Upper lobe of left lung (tissue), 6 donors: ENCODE results near the gene BOLA2B. TPM values are rescaled to one million over a fixed set of nuclear protein-coding genes. Genes with fewer than 3 reads are reported as not detected.
"Not testable (repeated sequence)": the region's sequence is repeated elsewhere in the genome, so short reads cannot be mapped to it uniquely, and the experiment has no call there.

Experiments
- ATAC-seq, 2 donors: fragments of 200-7000 bp; cut with Tn5 transposase; one replicate each; pipeline ENCODE4 v1.9.1; 2022; ENCODE audit warnings: mild to moderate bottlenecking in 2 of 2, moderate library complexity in 2 of 2; ENCODE audit not compliant: low FRiP score in 2 of 2
- DNase-seq, 2 donors: peaks; one replicate each; pipeline ENCODE4 v3.0.0-alpha.2; 2019 to 2020
- H3K27ac ChIP-seq, 4 donors: fragments of 200-600 bp; sonication (generic); one replicate each; pipeline ENCODE4 v1.5.1; 2016 to 2019
- H3K27me3 ChIP-seq, 4 donors: fragments of 200-600 bp; sonication (generic); one replicate each; pipeline ENCODE4 v1.5.1; 2017 to 2019
- H3K36me3 ChIP-seq, 4 donors: fragments of 200-600 bp; sonication (generic); one replicate each; pipeline ENCODE4 v1.5.1; 2016 to 2019
- H3K4me1 ChIP-seq, 4 donors: fragments of 200-600 bp; sonication (generic); one replicate each; pipeline ENCODE4 v1.5.1; 2018 to 2019
- H3K4me3 ChIP-seq, 4 donors: fragments of 200-600 bp; sonication (generic); one replicate each; pipeline ENCODE4 v1.5.1; 2017 to 2019; ENCODE audit warnings: mild to moderate bottlenecking in 2 of 4, moderate library complexity in 1 of 4
- H3K9me3 ChIP-seq, 4 donors: fragments of 200-600 bp; sonication (generic); one replicate each; pipeline ENCODE4 v1.5.1; 2018 to 2019
- WGBS, 2 donors: methylation state at CpG; one replicate each; pipeline ENCODE4 v1.1.5; 2017 to 2018; 5-methylcytosine and 5-hydroxymethylcytosine counted together
- total RNA-seq, 6 donors: library from RNA; depleted of rRNA in 4 of 6; stranded (reverse); fragments of >200 nt in 4 of 6; gene quantifications; one replicate each; pipeline versions ENCODE4 v1.1.0 to v1.2.1, GENCODE V29; 2016 to 2021
- donor health status: DM: no; HTN: no; CAD: no; lungs with moderate emphysema.
- donor health status: DM: no; HTN: yes; CAD: no; lungs with severe emphysema.

BOLA2B gene
- 100 to 1,000 TPM in 3 of 6 donors, 10 to 100 TPM in 3; 58.0 to 173 (median 100) TPM for total RNA-seq

DNA sequence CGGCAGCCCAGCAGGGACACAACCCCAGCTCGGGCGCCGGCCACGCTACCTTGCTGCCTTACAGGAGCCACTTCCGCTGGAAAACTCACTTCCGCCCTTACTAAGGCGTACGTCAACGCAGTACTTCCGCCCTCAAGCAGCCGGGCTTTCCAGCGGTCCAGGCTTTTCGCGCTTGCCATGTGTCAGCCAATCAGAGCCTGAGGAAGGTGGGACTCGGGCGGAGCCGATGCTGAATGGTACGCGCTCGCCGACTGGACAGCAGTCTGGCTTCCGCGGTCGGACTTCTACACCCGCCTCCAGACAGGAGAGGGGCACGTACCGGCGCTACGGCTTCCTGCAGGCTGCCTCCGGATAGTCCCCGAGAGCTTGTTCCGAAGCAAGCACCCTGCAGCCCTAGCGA is at the start of gene BOLA2B, which contains the start of gene SLX1A:
BOLA2B (minus strand) TSS at position 52 of the 400 bp plus-strand sequence. CDS start 71 bp downstream, outside the sequence.
SLX1A (plus strand) TSS at position 261 of the 400 bp plus-strand sequence. CDS start 210 bp downstream, outside the sequence.
- ATAC-seq: peak; percentile 98
- no CpG with 5 or more reads among the region's 34 CpGs for WGBS, 2 donors
- H3K4me1 ChIP-seq, DNase-seq, H3K36me3 ChIP-seq, H3K27me3 ChIP-seq, H3K9me3 ChIP-seq: not testable (repeated sequence)
- peak within 1 kb of the TSS; percentile 30 to 52 (median 47) for H3K4me3 ChIP-seq
- peak within 1 kb of the TSS in 3 of 4 donors; percentile 46 to 77 (median 49) for H3K27ac ChIP-seq

DNA sequence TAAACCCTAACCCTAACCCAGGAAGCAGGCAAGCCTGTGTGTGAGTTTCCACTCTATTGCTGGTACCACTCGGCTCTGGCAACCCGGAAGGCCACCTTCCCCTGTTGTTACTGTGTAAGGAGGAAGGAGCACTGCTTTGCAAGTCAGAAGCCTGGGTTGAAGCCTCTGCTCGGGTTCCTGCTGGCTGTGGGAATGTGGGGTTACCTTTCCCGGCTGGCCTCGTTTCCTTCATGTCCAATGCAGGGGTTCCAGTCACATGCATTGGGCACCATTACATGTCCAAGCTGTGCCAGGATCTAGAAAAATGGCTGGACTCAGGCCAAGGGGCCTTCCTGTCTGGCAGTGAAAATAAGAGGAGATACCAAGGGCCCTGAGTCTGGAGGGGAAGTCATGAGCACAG is 23.6 kb upstream of the BOLA2B start:
- not testable (repeated sequence) for H3K36me3 ChIP-seq, H3K27ac ChIP-seq, H3K9me3 ChIP-seq, H3K4me1 ChIP-seq, H3K27me3 ChIP-seq, ATAC-seq, H3K4me3 ChIP-seq
- 78% methylated on average over 5 of the region's 5 CpGs; no CpG with 5 or more reads in 1 of the 2 donors for WGBS, 2 donors
- peak in 1 of 2 donors; percentile 12 for DNase-seq

DNA sequence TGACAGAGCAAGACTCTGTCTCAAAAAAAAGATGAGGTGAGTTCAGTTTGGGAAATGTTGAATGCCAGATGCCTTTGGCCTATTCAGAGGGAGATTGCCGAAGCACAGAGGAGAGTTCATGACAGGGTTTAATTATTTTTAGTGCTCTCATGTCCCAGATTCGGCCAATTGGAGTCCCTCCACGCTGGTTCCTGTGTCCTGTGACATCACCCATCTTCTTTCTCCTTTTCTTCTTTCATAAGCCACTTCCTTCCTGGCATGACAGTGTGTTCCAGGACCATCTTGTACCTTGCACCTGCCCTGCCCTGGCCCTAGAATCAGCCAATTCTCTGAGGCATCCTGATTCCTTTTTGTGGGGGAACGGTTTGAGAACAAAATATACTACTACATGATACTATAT is 17.9 kb upstream of the BOLA2B start:
- not testable (repeated sequence) for H3K36me3 ChIP-seq, H3K4me1 ChIP-seq, H3K27me3 ChIP-seq, H3K9me3 ChIP-seq, H3K27ac ChIP-seq, DNase-seq, H3K4me3 ChIP-seq
- peak in 1 of 2 donors; percentile 15 for ATAC-seq
- no CpG with 5 or more reads among the region's 4 CpGs for WGBS, 2 donors

DNA sequence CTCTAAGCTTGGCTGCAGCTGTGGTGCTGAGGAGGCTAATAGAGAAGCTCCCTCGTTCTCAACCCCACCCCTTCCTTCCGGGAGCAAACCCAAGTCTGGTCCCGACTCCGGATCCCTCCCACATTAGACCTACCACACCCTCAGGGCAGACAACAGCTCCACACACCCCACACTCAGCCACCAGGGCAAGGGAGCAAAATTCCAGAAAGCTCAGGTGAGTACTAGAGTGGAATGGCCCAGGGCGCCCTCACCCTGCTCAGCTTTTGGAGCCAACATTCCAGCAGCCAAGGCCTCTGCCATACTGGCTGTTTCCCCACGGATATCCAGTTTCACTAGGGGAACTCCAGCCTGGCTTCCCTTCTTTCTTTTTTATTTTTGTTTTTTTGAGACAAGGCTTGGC is 15.6 kb upstream of the BOLA2B start:
- WGBS, 2 donors: 0% methylated on average over 4 of the region's 6 CpGs; no CpG with 5 or more reads in 1 of the 2 donors
- H3K4me3 ChIP-seq, H3K36me3 ChIP-seq, H3K9me3 ChIP-seq, H3K4me1 ChIP-seq, H3K27me3 ChIP-seq: not testable (repeated sequence)
- peak in 1 of 2 donors; percentile 78 for DNase-seq
- peak; percentile 61 to 69 for ATAC-seq
- peak overlapping the region in 1 of 4 donors; percentile 67 for H3K27ac ChIP-seq

DNA sequence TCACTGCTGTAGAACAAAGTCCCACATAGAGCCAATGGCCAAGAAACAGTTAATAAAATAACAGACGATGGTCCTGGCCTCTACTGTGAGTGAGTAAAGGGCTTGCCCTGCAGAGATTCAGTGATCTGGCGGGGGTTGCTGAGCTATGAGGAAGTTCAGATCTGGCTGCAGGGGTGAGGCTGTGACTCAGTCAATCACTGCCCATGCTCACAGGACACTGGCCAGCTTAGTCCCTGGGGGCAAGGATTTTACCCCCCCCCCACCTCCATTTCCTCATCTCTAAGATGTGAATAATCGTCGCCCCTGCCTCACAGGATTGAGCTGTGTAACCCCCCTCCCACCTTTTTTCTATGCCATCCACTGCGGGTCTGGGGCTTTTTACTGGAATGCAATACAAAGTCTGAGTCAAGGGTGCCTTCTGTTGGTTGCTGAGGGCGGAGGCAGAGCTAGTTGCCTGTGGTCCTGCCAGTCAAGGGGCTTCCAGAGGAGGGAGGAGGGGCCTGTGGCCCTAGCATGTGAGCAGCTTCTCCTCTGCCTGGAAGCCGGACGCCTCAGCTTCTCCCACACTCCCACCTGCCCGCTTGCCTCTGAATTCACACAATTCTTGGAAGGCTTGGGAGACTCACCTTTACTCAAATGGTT is 13.7 kb upstream of the BOLA2B start:
- H3K27me3 ChIP-seq: not testable (repeated sequence)
- peak; percentile 37 to 68 for ATAC-seq

DNA sequence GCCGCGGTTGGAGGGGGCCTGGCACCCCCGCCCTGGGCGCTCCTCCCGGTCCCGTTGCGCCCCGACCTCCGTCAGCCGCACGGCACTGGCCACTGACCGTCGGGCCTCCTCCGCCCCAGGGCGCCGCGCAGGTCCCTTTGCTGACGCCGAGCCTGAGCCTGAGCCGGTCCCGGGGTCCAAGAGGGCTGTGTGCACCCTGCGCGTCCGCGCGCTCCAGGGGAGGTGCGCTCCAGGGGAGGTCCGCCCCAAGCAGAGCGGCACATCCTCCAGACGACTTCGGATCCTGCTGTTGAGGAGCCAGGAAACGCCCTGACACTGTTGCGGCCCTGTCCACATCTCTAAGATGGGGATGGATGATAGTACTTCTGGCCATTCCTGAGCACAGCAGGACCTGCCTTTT is 12.8 kb upstream of the BOLA2B start:
- no CpG with 5 or more reads among the region's 33 CpGs for WGBS, 2 donors
- not testable (repeated sequence) for H3K36me3 ChIP-seq, H3K4me1 ChIP-seq, DNase-seq, H3K9me3 ChIP-seq, H3K27me3 ChIP-seq
- H3K4me3 ChIP-seq: peak overlapping the region in 3 of 4 donors; percentile 45 to 56 (median 53)
- ATAC-seq: peak; percentile 4 to 54
- H3K27ac ChIP-seq: peak overlapping the region in 1 of 4 donors; percentile 50

More for the DNA sequence above, 13.7 kb upstream of the BOLA2B start:
- not testable (repeated sequence) for H3K4me3 ChIP-seq, H3K9me3 ChIP-seq, H3K27ac ChIP-seq, H3K4me1 ChIP-seq, H3K36me3 ChIP-seq
- WGBS, 2 donors: no CpG with 5 or more reads among the region's 9 CpGs
- peak in 1 of 2 donors; percentile 20 for DNase-seq

DNA sequence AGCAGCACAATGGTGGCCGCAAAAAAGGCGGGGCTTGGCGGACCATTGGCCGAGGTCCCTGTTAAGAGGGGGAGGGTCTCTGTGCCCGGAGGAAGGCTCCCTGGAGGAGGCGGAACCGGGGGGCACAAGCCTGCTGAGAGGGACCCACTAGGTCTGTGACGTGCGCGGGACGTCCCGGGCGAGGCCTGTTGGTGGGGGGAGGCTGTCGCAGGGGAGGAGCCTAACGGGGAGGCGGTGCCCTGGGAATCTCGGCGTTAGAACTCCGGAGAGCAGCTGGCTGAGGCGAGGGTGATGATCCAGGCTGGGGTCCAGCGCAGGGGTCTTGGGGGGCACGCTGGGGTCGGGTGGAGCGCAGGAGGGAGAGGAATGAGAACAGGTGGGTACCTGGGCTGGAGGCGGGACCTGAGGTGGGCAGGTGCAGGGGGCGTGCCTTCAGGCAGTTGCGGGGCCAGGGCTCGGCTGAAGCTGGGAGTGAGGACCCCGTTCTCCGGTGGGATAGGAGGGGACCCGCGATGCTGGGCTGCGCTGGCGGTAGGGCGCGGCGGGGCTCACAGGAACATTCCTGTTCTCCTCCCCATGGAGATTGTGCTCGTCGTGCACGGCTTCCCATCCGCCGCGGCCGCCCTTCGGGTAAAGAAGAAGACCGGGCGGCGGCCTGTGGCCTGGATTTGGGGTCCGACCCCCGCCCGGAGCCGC is 12.2 kb upstream of the BOLA2B start:
- peak in 1 of 2 donors; percentile 85 for DNase-seq

DNA sequence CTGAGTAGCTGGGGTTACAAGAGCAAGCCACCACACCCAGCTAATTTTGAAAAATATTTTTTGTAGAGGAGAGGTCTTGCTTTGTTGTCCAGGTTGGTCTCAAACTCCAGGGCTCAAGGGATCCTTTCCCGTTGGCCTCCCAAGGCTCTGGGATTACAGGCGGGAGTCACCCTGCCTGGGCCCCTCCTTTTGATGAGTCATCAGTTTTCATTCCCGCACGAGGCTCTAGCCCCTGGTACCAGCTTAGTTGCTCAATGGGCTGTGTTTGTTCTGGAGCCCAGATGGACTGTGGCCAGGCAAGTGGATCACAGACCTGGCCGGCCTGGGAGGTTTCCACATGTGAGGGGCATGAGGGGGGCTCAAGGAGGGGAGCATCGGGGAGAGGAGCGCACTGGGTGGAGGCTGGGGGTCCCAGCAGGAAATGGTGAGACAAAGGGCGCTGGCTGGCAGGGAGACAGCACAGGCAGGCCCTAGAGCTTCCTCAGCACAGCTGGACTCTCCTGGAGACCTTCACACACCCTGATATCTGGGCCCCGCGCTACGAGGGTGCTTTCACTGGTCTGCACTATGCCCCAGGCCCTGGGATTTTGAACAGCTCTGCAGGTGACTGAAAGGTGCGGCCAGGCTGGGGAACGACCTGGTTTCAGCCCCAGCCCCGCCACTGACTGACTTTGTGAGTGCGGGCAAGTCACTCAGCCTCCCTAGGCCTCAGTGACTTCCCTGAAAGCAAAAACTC is 6.3 kb upstream of the BOLA2B start:
- no CpG with 5 or more reads among the region's 15 CpGs for WGBS, 2 donors

More for the DNA sequence above, 12.2 kb upstream of the BOLA2B start:
- H3K9me3 ChIP-seq, H3K36me3 ChIP-seq, H3K27me3 ChIP-seq, H3K4me1 ChIP-seq: not testable (repeated sequence)
- 3% methylated on average over 7 of the region's 52 CpGs; no CpG with 5 or more reads in 1 of the 2 donors for WGBS, 2 donors
- Histone ChIP-seq H3K27ac (peak overlapping the region in 1 of 4 donors; percentile 50), H3K4me3 (peak overlapping the region; percentile 4 to 56 (median 49))
- peak; percentile 69 to 78 for ATAC-seq

DNA sequence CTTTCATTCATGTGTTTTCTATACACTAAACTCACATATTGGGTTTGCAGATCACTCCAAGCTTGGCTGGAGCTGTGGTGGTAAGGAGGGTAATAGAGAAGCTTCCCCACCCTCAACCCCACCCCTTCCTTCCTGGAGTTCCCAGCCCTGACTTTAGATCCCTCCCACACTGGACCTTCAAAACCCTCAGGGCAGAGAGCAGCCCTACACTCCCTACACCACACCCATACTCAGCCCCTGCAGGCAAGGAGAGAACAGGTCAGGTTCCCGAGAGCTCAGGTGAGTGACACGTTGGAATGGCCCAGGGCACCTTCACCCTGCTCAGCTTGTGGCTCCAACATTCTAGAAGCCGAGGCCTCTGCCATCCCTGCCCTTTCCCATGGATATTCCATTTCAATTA is 5.6 kb upstream of the BOLA2B start, which contains the start of gene SULT1A3:
SULT1A3 (plus strand) TSS at position 207 of the 400 bp plus-strand sequence. CDS start 1,474 bp downstream, outside the sequence.
- not testable (repeated sequence) for H3K27ac ChIP-seq, DNase-seq, H3K27me3 ChIP-seq, H3K36me3 ChIP-seq, H3K4me3 ChIP-seq, H3K9me3 ChIP-seq, H3K4me1 ChIP-seq
- peak; percentile 40 to 58 for ATAC-seq
- no CpG with 5 or more reads among the region's 3 CpGs for WGBS, 2 donors

More for the DNA sequence above, 6.3 kb upstream of the BOLA2B start:
- not testable (repeated sequence) for H3K9me3 ChIP-seq, H3K4me1 ChIP-seq, H3K27ac ChIP-seq, H3K4me3 ChIP-seq, DNase-seq, H3K27me3 ChIP-seq, H3K36me3 ChIP-seq
- peak; percentile 63 to 65 for ATAC-seq

DNA sequence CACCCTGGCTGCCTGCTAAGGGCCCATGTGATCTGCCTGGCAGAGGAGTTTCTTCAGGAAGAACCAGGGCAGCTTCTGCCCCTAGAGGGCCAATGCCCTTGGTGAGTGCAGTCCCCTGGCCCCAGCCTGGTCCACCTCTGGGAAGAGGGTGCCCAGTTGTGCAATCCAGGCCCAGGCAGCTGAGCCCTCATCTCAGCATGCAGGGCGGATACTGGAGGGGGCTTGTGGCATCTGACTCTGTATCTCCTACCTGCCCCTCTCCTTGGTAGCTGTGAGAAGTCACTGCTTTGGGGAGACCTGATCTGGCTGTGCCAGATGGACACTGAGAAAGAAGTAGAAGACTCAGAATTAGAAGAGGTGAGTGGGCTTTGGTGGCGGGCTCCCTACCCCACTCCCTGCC is 3.5 kb upstream of the BOLA2B start:
- ATAC-seq: not testable (repeated sequence)
- 100% methylated on average over 1 of the region's 2 CpGs; no CpG with 5 or more reads in 1 of the 2 donors for WGBS, 2 donors

DNA sequence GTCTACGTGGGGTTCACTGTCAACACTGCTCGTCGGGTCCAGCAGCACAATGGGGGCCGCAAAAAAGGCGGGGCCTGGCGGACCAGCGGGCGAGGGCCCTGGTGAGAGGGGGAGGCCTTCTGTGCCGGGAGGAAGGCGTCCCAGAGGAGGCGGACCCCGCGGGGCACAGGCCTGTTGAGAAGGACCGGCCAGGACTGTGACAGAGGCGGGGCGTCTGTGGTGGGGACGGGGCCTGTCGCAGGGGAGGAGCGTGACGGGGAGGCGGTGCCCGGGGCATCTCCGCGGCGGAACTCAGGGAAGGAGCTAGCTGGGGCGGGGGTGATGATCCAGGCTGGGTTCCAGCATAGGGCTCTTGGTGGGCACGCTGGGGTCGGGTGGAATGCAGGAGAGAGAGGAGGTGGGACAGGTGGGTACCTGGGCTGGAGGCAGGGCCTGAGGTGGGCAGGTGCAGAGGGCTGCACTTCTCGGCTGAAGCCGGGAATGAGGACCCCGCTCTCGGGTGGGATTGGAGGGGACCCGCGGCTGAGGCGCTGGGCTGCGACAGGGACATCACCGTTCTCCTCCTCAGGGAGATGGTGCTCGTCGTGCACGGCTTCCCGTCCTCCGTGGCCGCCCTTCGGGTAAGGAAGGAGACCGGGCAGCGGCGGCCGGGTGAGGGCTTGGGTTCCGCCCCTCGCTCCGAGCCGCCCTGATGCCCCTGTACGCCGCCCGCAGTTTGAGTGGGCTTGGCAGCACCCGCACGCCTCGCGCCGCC is 883 bp upstream of the BOLA2B start:
- DNase-seq (peak; percentile 19 to 88), ATAC-seq (peak; percentile 92 to 94)
- peak overlapping the region; percentile 30 to 52 (median 47) for H3K4me3 ChIP-seq
- not testable (repeated sequence) for H3K36me3 ChIP-seq, H3K27me3 ChIP-seq, H3K9me3 ChIP-seq, H3K4me1 ChIP-seq
- peak overlapping the region in 3 of 4 donors; percentile 46 to 77 (median 49) for H3K27ac ChIP-seq
- WGBS, 2 donors: 8% methylated on average over 18 of the region's 60 CpGs; no CpG with 5 or more reads in 1 of the 2 donors

More for the DNA sequence above, 3.5 kb upstream of the BOLA2B start:
- DNase-seq: peak in 1 of 2 donors; percentile 19
- H3K27ac ChIP-seq, H3K4me1 ChIP-seq, H3K36me3 ChIP-seq, H3K27me3 ChIP-seq, H3K4me3 ChIP-seq, H3K9me3 ChIP-seq: not testable (repeated sequence)

DNA sequence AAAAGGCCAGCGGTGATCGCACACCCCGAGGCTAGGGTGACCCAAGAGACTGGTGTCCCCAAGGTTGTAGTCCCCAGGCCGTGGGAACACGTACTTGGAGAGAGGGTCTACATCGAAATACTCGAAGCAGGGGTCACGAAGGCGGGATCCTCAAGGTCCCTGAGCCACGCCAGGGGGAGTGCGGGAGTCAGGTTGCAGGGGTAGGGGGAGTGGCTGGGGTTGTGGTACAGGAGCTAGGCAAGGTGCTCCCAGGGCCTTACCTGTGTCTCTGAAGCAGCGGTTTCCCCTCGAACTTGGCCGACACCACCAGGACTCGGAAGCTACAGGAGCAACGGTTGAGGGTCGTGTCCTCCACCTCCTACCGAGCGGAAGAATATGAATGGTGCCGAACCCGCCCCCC is 368 bp downstream of the BOLA2B start:
- ATAC-seq: peak; percentile 13
- DNase-seq, H3K4me1 ChIP-seq, H3K36me3 ChIP-seq, H3K27ac ChIP-seq, H3K9me3 ChIP-seq, H3K27me3 ChIP-seq, H3K4me3 ChIP-seq: not testable (repeated sequence)
- no CpG with 5 or more reads among the region's 21 CpGs for WGBS, 2 donors
